ENCODE data around the gene THUMPD3. TPM values are rescaled to one million over a fixed set of nuclear protein-coding genes. Genes with fewer than 3 reads are reported as not detected.
A peak's percentile ranks its signal among the peaks of the same experiment; 100 is the strongest.

THUMPD3 gene
- total RNA-seq, 5 donors from 2014 or later (not counting 1 experiment from before 2014, with no cell fraction given), result 33.3 to 44.4 (median 43.5) TPM

DNA sequence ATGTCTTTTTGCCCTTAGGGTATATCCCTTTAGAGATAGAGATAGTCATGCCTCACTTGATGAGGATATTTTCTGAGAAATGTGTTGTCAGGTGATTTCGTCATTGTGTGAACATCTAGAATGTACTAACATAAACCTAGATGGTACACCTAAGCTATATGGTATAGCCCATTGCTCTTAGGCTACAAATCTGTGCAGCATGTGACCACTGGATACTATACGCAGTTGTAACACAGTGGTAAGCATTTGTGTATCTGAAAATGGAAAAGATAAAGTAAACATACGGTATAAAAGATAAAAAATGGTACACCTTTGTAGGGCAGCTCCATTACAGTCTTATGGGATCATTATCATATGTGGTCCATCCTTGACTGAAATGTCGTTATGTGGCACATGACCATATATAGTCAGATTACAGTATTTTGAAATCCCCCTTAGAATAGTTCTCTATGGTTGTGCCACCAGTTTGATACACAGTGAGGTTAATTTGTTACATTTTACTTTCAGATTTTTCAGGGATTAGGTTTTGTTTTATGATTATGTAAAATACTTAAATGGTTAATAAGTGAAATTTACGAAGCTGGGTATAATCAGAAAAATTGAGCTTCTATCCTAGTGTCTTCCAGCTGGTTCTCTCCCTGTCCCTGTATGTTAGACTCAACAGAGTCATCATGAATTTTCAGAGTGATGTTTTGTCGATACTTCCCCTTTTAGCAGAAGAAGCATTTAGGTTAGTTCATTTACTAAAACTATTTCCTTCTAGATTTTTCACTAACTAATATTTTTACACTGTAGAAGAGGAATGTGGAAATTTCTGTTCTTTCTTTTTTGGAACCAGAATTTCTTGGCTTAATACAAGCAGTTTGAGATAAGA, 47.4 kb downstream of the THUMPD3 start:
- H3K27ac ChIP-seq (ENCODE audit: low read length), result no peak overlapping the region
- H3K9me3 Mint-ChIP-seq, result no peaks in the 10 kb centered on the region
- ChIA-PET POLR2A (interaction anchor here in 1 of 2 donors (0.6 to 1.2 kb wide), 3 partner anchors 14 to 25 kb away, joined by 3 read pairs; no protein-coding TSS in a partner anchor), CTCF (interaction anchor here in 1 of 2 donors (1.1 kb wide), 1 partner anchor 10 kb away, joined by 3 read pairs; no protein-coding TSS in a partner anchor)
- no peaks in the 10 kb centered on the region for H3K9me3 ChIP-seq
- DNase-seq, result no peak
- H3K4me3 Mint-ChIP-seq, result peak overlapping the region in 2 of 3 donors; percentile 18 to 25
- 100% methylated on average over 1 of the region's 6 CpGs for WGBS (ENCODE audit: insufficient coverage)
- ATAC-seq (replicated peaks in 1 of 4), result no peak
- no peaks in the 10 kb centered on the region for H3K27me3 Mint-ChIP-seq
- no peak overlapping the region for H3K27ac Mint-ChIP-seq
- peaks cover 19% of the 10 kb centered on the region for H3K36me3 Mint-ChIP-seq
- H3K4me1 ChIP-seq (ENCODE audit: control insufficient read depth in 1 of 2, extremely low read depth in 1 of 2, insufficient read depth in 2 of 2, low read length in 2 of 2), result peaks cover 9 to 10% of the 10 kb centered on the region in 2 experiments
- H3K4me3 ChIP-seq (ENCODE audit: control insufficient read depth in 1 of 2, extremely low read depth in 1 of 2, low read length in 1 of 2), result no peak overlapping the region
- H3K36me3 ChIP-seq (ENCODE audit: control insufficient read depth in 2 of 2, extremely low read depth in 1 of 2, insufficient read depth in 1 of 2, low read length in 1 of 2), result peaks cover 0 to under 1% of the 10 kb centered on the region in 2 donors
- H3K4me1 Mint-ChIP-seq, result peaks cover 75 to 87% (median 77%) of the 10 kb centered on the region in 3 donors
- no peaks in the 10 kb centered on the region for H3K27me3 ChIP-seq (replicated peaks in 1 of 2; ENCODE audit: control insufficient read depth in 2 of 2, extremely low read depth in 1 of 2, insufficient read depth in 2 of 2, low read length in 1 of 2)

DNA sequence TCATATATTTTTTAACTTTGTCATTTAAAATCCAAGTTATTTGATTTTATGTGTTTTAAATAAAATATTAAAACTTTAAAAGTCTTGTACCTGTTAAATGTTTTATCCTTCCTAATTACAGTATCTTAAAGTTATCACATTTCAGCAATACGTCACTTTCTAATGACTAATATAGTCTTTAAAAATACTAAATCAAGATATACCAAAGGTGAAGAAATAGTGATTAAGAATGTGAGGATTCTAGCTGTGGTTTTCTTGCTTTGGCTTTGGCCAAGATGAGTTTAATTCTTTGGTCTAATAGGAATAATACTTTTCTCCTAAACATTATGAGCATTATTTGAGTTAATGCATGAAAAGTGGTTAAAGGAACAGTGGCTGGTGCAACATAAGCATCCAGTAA, 48.4 kb downstream of the THUMPD3 start:
- H3K27ac ChIP-seq (ENCODE audit: low read length), result no peak overlapping the region
- H3K9me3 ChIP-seq, result no peaks in the 10 kb centered on the region
- no peaks in the 10 kb centered on the region for H3K27me3 ChIP-seq (replicated peaks in 1 of 2; ENCODE audit: control insufficient read depth in 2 of 2, extremely low read depth in 1 of 2, insufficient read depth in 2 of 2, low read length in 1 of 2)
- no CpG with 5 or more reads among the region's 1 CpG for WGBS (ENCODE audit: insufficient coverage)
- DNase-seq (no peak), ATAC-seq (replicated peaks in 1 of 4) (no peak)
- POLR2A ChIA-PET, result interaction anchor here in 1 of 2 donors (0.6 kb wide), 1 partner anchor 22 kb away, joined by 3 read pairs; no protein-coding TSS in a partner anchor
- H3K4me3 Mint-ChIP-seq, result no peak overlapping the region
- peaks cover 0 to 5% of the 10 kb centered on the region in 2 donors for H3K36me3 ChIP-seq (ENCODE audit: control insufficient read depth in 2 of 2, extremely low read depth in 1 of 2, insufficient read depth in 1 of 2, low read length in 1 of 2)
- peaks cover 5 to 10% of the 10 kb centered on the region in 2 experiments for H3K4me1 ChIP-seq (ENCODE audit: control insufficient read depth in 1 of 2, extremely low read depth in 1 of 2, insufficient read depth in 2 of 2, low read length in 2 of 2)
- peaks cover 71 to 83% (median 74%) of the 10 kb centered on the region in 3 donors for H3K4me1 Mint-ChIP-seq
- no peak overlapping the region for H3K27ac Mint-ChIP-seq
- CTCF ChIA-PET, result interaction anchor here in 1 of 2 donors (1.1 kb wide), 1 partner anchor 11 kb away, joined by 3 read pairs; no protein-coding TSS in a partner anchor
- H3K36me3 Mint-ChIP-seq, result peaks cover 25% of the 10 kb centered on the region
- no peaks in the 10 kb centered on the region for H3K27me3 Mint-ChIP-seq
- no peaks in the 10 kb centered on the region for H3K9me3 Mint-ChIP-seq
- no peak overlapping the region for H3K4me3 ChIP-seq (ENCODE audit: control insufficient read depth in 1 of 2, extremely low read depth in 1 of 2, low read length in 1 of 2)

DNA sequence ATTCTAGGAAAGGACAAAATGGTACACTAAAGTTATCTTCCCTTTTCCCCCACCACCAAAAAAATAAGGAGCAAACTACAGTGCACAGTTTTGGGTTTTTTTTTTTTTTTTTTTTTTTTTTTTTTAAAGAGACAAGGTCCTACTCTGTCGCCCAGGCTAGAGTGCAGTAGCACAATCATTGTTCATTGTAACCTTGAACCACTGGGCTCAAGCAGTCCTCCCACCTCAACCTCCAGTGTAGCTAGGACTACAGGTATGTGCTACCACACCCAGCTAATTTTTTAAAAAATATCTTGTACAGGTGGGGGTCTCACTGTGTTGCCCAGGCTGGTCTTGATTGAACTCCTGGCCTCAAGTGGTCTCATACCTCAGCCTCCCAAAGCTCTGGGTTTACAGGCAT, 49.4 kb downstream of the THUMPD3 start:
- Mint-ChIP-seq H3K4me1 (peaks cover 64 to 83% (median 66%) of the 10 kb centered on the region in 3 donors), H3K27me3 (no peaks in the 10 kb centered on the region), H3K27ac (peak overlapping the region; percentile 61 to 86), H3K4me3 (no peak overlapping the region), H3K9me3 (no peaks in the 10 kb centered on the region), H3K36me3 (peaks cover 25% of the 10 kb centered on the region)
- Histone ChIP-seq H3K4me3 (ENCODE audit: control insufficient read depth in 1 of 2, extremely low read depth in 1 of 2, low read length in 1 of 2) (no peak overlapping the region), H3K27me3 (replicated peaks in 1 of 2; ENCODE audit: control insufficient read depth in 2 of 2, extremely low read depth in 1 of 2, insufficient read depth in 2 of 2, low read length in 1 of 2) (no peaks in the 10 kb centered on the region), H3K9me3 (no peaks in the 10 kb centered on the region), H3K27ac (ENCODE audit: low read length) (no peak overlapping the region), H3K36me3 (ENCODE audit: control insufficient read depth in 2 of 2, extremely low read depth in 1 of 2, insufficient read depth in 1 of 2, low read length in 1 of 2) (peaks cover 0 to 9% of the 10 kb centered on the region in 2 donors), H3K4me1 (ENCODE audit: control insufficient read depth in 1 of 2, extremely low read depth in 1 of 2, insufficient read depth in 2 of 2, low read length in 2 of 2) (peaks cover 5 to 6% of the 10 kb centered on the region in 2 experiments)
- no CpG with 5 or more reads among the region's 1 CpG for WGBS (ENCODE audit: insufficient coverage)
- POLR2A ChIA-PET, result no interaction called here
- no peak for ATAC-seq (replicated peaks in 1 of 4)
- CTCF ChIA-PET, result interaction anchor here in 1 of 2 donors (0.6 kb wide), 1 partner anchor 46 kb away, joined by 3 read pairs; no protein-coding TSS in a partner anchor
- DNase-seq, result no peak

DNA sequence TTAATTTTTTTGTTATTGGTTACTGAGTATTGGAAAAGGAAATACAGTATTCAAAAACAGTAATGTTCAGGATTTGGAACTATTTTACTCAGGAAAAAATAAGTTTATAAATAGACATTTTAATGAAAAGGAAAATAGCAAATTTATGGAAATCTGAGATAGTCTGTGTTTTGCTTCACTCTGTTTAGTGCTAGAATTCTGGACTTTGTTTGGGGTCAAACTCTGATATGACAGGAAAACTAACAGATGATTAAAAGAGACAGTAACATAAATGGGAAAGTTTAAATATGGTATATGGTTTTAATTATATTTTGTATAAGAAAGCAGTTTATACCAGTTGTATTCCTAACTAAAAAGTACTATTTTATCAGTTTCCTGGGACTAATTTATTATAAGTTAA, 52.0 kb downstream of the THUMPD3 start:
- Histone ChIP-seq H3K9me3 (no peaks in the 10 kb centered on the region), H3K4me3 (ENCODE audit: control insufficient read depth in 1 of 2, extremely low read depth in 1 of 2, low read length in 1 of 2) (no peak overlapping the region), H3K27me3 (replicated peaks in 1 of 2; ENCODE audit: control insufficient read depth in 2 of 2, extremely low read depth in 1 of 2, insufficient read depth in 2 of 2, low read length in 1 of 2) (no peaks in the 10 kb centered on the region), H3K4me1 (ENCODE audit: control insufficient read depth in 1 of 2, extremely low read depth in 1 of 2, insufficient read depth in 2 of 2, low read length in 2 of 2) (peaks cover 5 to 6% of the 10 kb centered on the region in 2 experiments), H3K27ac (ENCODE audit: low read length) (no peak overlapping the region), H3K36me3 (ENCODE audit: control insufficient read depth in 2 of 2, extremely low read depth in 1 of 2, insufficient read depth in 1 of 2, low read length in 1 of 2) (peaks cover 0 to 9% of the 10 kb centered on the region in 2 donors)
- Mint-ChIP-seq H3K9me3 (no peaks in the 10 kb centered on the region), H3K4me3 (no peak overlapping the region), H3K27me3 (no peaks in the 10 kb centered on the region), H3K4me1 (peaks cover 57 to 71% (median 58%) of the 10 kb centered on the region in 3 donors), H3K36me3 (peaks cover 19% of the 10 kb centered on the region), H3K27ac (no peak overlapping the region)
- POLR2A ChIA-PET, result no interaction called here
- CTCF ChIA-PET, result no interaction called here
- DNase-seq, result no peak
- no peak for ATAC-seq (replicated peaks in 1 of 4)

DNA sequence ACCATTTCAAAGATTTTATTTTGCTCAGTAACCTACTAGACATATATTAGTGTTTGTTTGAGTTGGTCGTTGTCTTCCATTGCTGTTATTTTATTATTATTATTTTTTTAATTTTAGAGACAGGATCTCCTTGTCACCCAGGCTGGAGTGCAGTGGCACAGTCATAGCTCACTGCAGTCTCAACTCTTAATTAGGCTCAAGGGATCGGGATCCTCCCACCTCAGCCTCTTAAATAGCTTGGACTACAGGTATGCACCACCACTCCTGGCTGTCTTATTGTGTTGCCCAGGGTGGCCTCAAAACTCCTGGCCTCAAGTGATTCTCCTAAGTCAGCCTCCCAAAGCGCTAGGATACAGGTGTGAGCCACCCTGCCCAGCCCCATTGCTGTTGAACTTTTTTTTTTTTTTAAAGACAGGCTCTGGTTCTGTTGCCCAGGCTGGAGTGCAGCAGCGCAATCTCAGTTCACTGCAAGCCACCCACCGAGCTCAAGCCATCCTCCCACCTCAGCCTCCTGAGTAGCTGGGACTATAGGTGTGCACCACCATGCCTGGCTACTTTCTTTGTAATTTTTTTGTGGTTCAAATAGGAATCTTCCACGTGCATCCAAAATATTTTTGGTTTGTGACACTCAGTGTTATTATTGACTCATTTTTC, 52.8 kb downstream of the THUMPD3 start:
- ATAC-seq (replicated peaks in 1 of 4) (no peak), DNase-seq (no peak)
- POLR2A ChIA-PET, result interaction anchor here in 1 of 2 donors (0.6 to 0.7 kb wide), 2 partner anchors 53 to 1879 kb away, joined by 3 read pairs; partner anchors contain the start of gene THUMPD3
- Mint-ChIP-seq H3K4me1 (peaks cover 56 to 69% (median 57%) of the 10 kb centered on the region in 3 donors), H3K27ac (peak overlapping the region in 1 of 2 donors; percentile 76), H3K27me3 (no peaks in the 10 kb centered on the region), H3K36me3 (peaks cover 14% of the 10 kb centered on the region), H3K9me3 (no peaks in the 10 kb centered on the region), H3K4me3 (no peak overlapping the region)
- peaks cover 2 to 6% of the 10 kb centered on the region in 2 experiments for H3K4me1 ChIP-seq (ENCODE audit: control insufficient read depth in 1 of 2, extremely low read depth in 1 of 2, insufficient read depth in 2 of 2, low read length in 2 of 2)
- H3K27me3 ChIP-seq (replicated peaks in 1 of 2; ENCODE audit: control insufficient read depth in 2 of 2, extremely low read depth in 1 of 2, insufficient read depth in 2 of 2, low read length in 1 of 2), result no peaks in the 10 kb centered on the region
- H3K9me3 ChIP-seq, result no peaks in the 10 kb centered on the region
- H3K27ac ChIP-seq (ENCODE audit: low read length), result no peak overlapping the region
- peaks cover 0 to 9% of the 10 kb centered on the region in 2 donors for H3K36me3 ChIP-seq (ENCODE audit: control insufficient read depth in 2 of 2, extremely low read depth in 1 of 2, insufficient read depth in 1 of 2, low read length in 1 of 2)
- CTCF ChIA-PET, result interaction anchor here (0.8 to 1.4 kb wide), 3 partner anchors 11 to 62 kb away, joined by 4 to 5 read pairs (median 4); partner anchors contain the start of gene THUMPD3 (in 1 of the 2)
- H3K4me3 ChIP-seq (ENCODE audit: control insufficient read depth in 1 of 2, extremely low read depth in 1 of 2, low read length in 1 of 2), result no peak overlapping the region
- WGBS (ENCODE audit: insufficient coverage), result 100% methylated on average over 2 of the region's 6 CpGs
